ENCODE measurements around the gene IGF2BP1.
A peak's percentile ranks its signal among the peaks of the same experiment; 100 is the strongest.
"Not testable (repeated sequence)": the region's sequence is repeated elsewhere in the genome, so short reads cannot be mapped to it uniquely, and the experiment has no call there.

IGF2BP1 gene

GRCh38 chr17:49055181-49055927 is 58.2 kb downstream of the IGF2BP1 start:
- no peak for DNase-seq

- DNase-seq, result no peak
These were observed 64.3 kb downstream of the IGF2BP1 start for GRCh38 chr17:49061524-49061943.

GRCh38 chr17:49063652-49064051 is 66.5 kb downstream of the IGF2BP1 start:
- DNase-seq, result no peak

- DNase-seq, result no peak
These were observed 70.0 kb downstream of the IGF2BP1 start for GRCh38 chr17:49067163-49067562.

- no peak for DNase-seq
These were observed 72.5 kb downstream of the IGF2BP1 start for GRCh38 chr17:49069585-49070273.

GRCh38 chr17:49071106-49071505 is 73.9 kb downstream of the IGF2BP1 start:
- peak in 1 of 4 experiments; percentile 5 for DNase-seq

- DNase-seq, result no peak
These were observed 77.8 kb downstream of the IGF2BP1 start for GRCh38 chr17:49074851-49075540.

- DNase-seq, result no peak
These were observed 79.6 kb downstream of the IGF2BP1 start for GRCh38 chr17:49076573-49077384.

GRCh38 chr17:49078248-49078647 is 81.1 kb downstream of the IGF2BP1 start:
- no peak for DNase-seq

GRCh38 chr17:49079840-49080663 is 82.9 kb downstream of the IGF2BP1 start:
- DNase-seq, result no peak

GRCh38 chr17:49082231-49082630 is 85.0 kb downstream of the IGF2BP1 start:
- no peak for DNase-seq

GRCh38 chr17:49085046-49085445 is 87.9 kb downstream of the IGF2BP1 start:
- not testable (repeated sequence) for DNase-seq

GRCh38 chr17:49085565-49086315 is 88.6 kb downstream of the IGF2BP1 start:
- DNase-seq, result no peak

- DNase-seq, result no peak
These were observed 89.1 kb downstream of the IGF2BP1 start for GRCh38 chr17:49086316-49086605.

- DNase-seq, result no peak
These were observed 89.5 kb downstream of the IGF2BP1 start for GRCh38 chr17:49086649-49087048.

GRCh38 chr17:49089094-49089493 is 91.9 kb downstream of the IGF2BP1 start:
- no peak for DNase-seq

GRCh38 chr17:49090878-49091594 is 93.9 kb downstream of the IGF2BP1 start:
- DNase-seq, result no peak

GRCh38 chr17:49093131-49093530 is 95.9 kb downstream of the IGF2BP1 start:
- DNase-seq, result no peak

GRCh38 chr17:49100601-49101000 is 103.4 kb downstream of the IGF2BP1 start:
- DNase-seq, result no peak

GRCh38 chr17:49101054-49101534 is 103.9 kb downstream of the IGF2BP1 start:
- DNase-seq, result no peak

Data from suppressor macrophage (primary cell).